T-cell (primary cell): ENCODE measurements around the gene ZNF398. TPM values are rescaled to one million over a fixed set of nuclear protein-coding genes. Genes with fewer than 3 reads are reported as not detected.

Experiments
- total RNA-seq, 35 experiments: library from RNA in 6 of 35; stranded (reverse) in 6 of 35; fragments of 120-200 nt in 1 of 35; gene quantifications; one replicate each; pipeline versions ENCODE4 v1.2.1 to v1.2.4 and lab custom pipeline; 2013 to 2026

ZNF398 gene
- total RNA-seq, 5 donors from 2014 or later (not counting 1 experiment from before 2014, with no cell fraction given) = 15.1 to 31.0 (median 28.4) TPM

Other genes starting within 250 kb of the ZNF398 start
- gene PDIA4, start 118.9 kb upstream of the ZNF398 start, total RNA-seq = 10 to 100 TPM; 40.3 to 75.3 (median 68.4) TPM
- gene ZNF786, start 56.7 kb upstream of the ZNF398 start, total RNA-seq = 10 to 100 TPM in 3 of 5 donors, 1 to 10 TPM in 2; 6.2 to 21.1 (median 18.8) TPM
- gene ZNF425, start 21.1 kb upstream of the ZNF398 start, total RNA-seq = 1 to 10 TPM in 4 of 5 donors, under 1 TPM in 1; 0.28 to 2.7 (median 1.9) TPM
- 10 to 100 TPM; 14.8 to 29.1 (median 22.4) TPM for gene ZNF282, start 48.1 kb downstream of the ZNF398 start, total RNA-seq
- gene ZNF212, start 92.2 kb downstream of the ZNF398 start, total RNA-seq = 10 to 100 TPM; 14.1 to 21.7 (median 19.6) TPM
- 10 to 100 TPM; 31.1 to 49.4 (median 46.6) TPM for gene ZNF783, start 114.7 kb downstream of the ZNF398 start, total RNA-seq